Trophoblast cell (in vitro differentiated cells and primary cell): Measurements from ENCODE around the gene RPL31.

ENCODE experiments used
- DNase-seq, 2 donors: peaks; one replicate each; pipeline ENCODE4 v3.0.0-alpha.2; 2016
- H2AFZ ChIP-seq: 2 replicates; pipeline ENCODE4 v1.6.1; 2013; ENCODE audit warnings: low read length, moderate library complexity, mild to moderate bottlenecking; ENCODE audit not compliant: insufficient read depth, poor library complexity
- H2AK5ac ChIP-seq: 2 replicates; pipeline ENCODE4 v1.6.1; 2013; ENCODE audit warnings: mild to moderate bottlenecking, low read length
- H2BK120ac ChIP-seq: 2 replicates; pipeline ENCODE4 v1.6.1; 2013; ENCODE audit warnings: low read length, mild to moderate bottlenecking, moderate library complexity; ENCODE audit not compliant: insufficient read depth, poor library complexity
- H2BK12ac ChIP-seq: 2 replicates; pipeline ENCODE4 v1.6.1; 2013; ENCODE audit warnings: mild to moderate bottlenecking, low read length, moderate library complexity
- H2BK5ac ChIP-seq: 2 replicates; pipeline ENCODE4 v1.6.1; 2013; ENCODE audit warnings: low read length, low read depth, moderate library complexity, mild to moderate bottlenecking; ENCODE audit not compliant: poor library complexity
- H3K14ac ChIP-seq: 2 replicates; pipeline ENCODE4 v1.6.1; 2013; ENCODE audit warnings: mild to moderate bottlenecking, low read length
- H3K18ac ChIP-seq: 2 replicates; pipeline ENCODE4 v1.6.1; 2013; ENCODE audit warnings: mild to moderate bottlenecking, low read length
- H3K23ac ChIP-seq: 2 replicates; pipeline ENCODE4 v1.6.1; 2013; ENCODE audit warnings: low read length
- H3K27ac ChIP-seq: 2 replicates; pipeline ENCODE4 v1.5.1; 2013; ENCODE audit warnings: low read depth, mild to moderate bottlenecking, inconsistent platforms, low read length, moderate library complexity
- H3K27me3 ChIP-seq: 2 replicates; pipeline ENCODE4 v1.6.1; 2013; ENCODE audit warnings: inconsistent platforms, mild to moderate bottlenecking, low read length, moderate library complexity; ENCODE audit not compliant: insufficient read depth
- H3K36me3 ChIP-seq, 2 experiments: 1 replicate in 1 of 2; 2 replicates in 1 of 2; pipeline ENCODE4 v1.6.1; 2013; ENCODE audit warnings: low read length in 2 of 2, mild to moderate bottlenecking in 2 of 2, moderate library complexity in 1 of 2; ENCODE audit not compliant: insufficient read depth in 2 of 2, control insufficient read depth in 1 of 2
- H3K4ac ChIP-seq: 2 replicates; pipeline ENCODE4 v1.6.1; 2013; ENCODE audit warnings: low read depth, mild to moderate bottlenecking, low read length, moderate library complexity
- H3K4me1 ChIP-seq, 2 experiments: 1 replicate in 1 of 2; 2 replicates in 1 of 2; pipeline ENCODE4 v1.6.1; 2013; ENCODE audit warnings: low read length in 2 of 2, mild to moderate bottlenecking in 2 of 2, moderate library complexity in 1 of 2; ENCODE audit not compliant: insufficient read depth in 2 of 2, control insufficient read depth in 1 of 2
- H3K4me2 ChIP-seq: 2 replicates; pipeline ENCODE4 v1.6.1; 2013; ENCODE audit warnings: inconsistent platforms, mild to moderate bottlenecking, low read length, moderate library complexity
- H3K4me3 ChIP-seq: 2 replicates; pipeline ENCODE4 v1.5.1; 2013; ENCODE audit warnings: mild to moderate bottlenecking, low read depth, low read length, inconsistent platforms
- H3K79me1 ChIP-seq: one replicate; pipeline ENCODE4 v1.6.1; 2013; ENCODE audit warnings: low read length
- H3K79me2 ChIP-seq: 2 replicates; pipeline ENCODE4 v1.6.1; 2013; ENCODE audit warnings: low read length, mild to moderate bottlenecking; ENCODE audit not compliant: control insufficient read depth, insufficient read depth, poor library complexity
- H3K9ac ChIP-seq: 2 replicates; pipeline ENCODE4 v1.6.1; 2013; ENCODE audit warnings: mild to moderate bottlenecking, low read length
- H3K9me3 ChIP-seq: 2 replicates; pipeline ENCODE4 v1.6.1; 2013; ENCODE audit warnings: low read depth, mild to moderate bottlenecking, control low read depth, inconsistent platforms, low read length; ENCODE audit not compliant: insufficient read depth
- H4K12ac ChIP-seq: 2 replicates; pipeline ENCODE4 v1.6.1; 2013; ENCODE audit warnings: low read depth, mild to moderate bottlenecking, low read length, moderate library complexity
- H4K8ac ChIP-seq: 2 replicates; pipeline ENCODE4 v1.6.1; 2013; ENCODE audit warnings: low read depth, mild to moderate bottlenecking, low read length, moderate library complexity
- H4K91ac ChIP-seq: one replicate; pipeline ENCODE4 v1.6.1; 2013; ENCODE audit warnings: low read depth, mild to moderate bottlenecking, low read length, moderate library complexity
- WGBS: extraction: QIAGEN DNeasy Blood & Tissue Kit; methylation state at CpG from one replicate; pipeline ENCODE4 v1.1.7; 2013; ENCODE audit warnings: missing lambda C conversion rate; ENCODE audit not compliant: insufficient read length, insufficient coverage; ENCODE audit errors: extremely low coverage; 5-methylcytosine and 5-hydroxymethylcytosine counted together

The RPL31 gene

DNA sequence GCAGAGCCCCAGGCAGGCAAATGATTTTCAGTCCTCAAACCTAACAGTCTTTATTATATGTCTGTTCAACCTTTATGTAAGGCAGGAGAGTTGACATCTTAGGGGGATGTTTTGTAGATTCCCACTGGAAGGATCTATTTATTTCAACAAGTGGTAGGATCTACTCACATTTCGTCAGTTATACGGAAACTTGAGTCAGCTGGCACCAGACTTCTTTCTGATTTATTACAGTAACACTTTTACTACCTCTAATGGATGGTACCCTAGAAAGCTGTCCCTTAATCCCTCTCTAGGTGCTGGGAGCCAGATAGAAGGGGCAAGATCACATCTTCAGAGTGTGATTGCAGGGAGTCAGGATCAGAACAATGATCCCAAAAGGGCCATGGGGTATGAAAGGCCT lies 2.1 kb upstream of the RPL31 start:
- peaks cover 11% of the 10 kb centered on the region for H3K79me1 ChIP-seq
- no CpG with 5 or more reads among the region's 2 CpGs for WGBS
- no peak overlapping the region for H3K23ac ChIP-seq
- no peak overlapping the region for H2AFZ ChIP-seq
- H3K27me3 ChIP-seq = no peaks in the 10 kb centered on the region
- no peak overlapping the region for H3K4me2 ChIP-seq
- peaks cover 8 to 17% of the 10 kb centered on the region in 2 experiments for H3K36me3 ChIP-seq
- no peak overlapping the region for H2AK5ac ChIP-seq
- no peak overlapping the region for H3K9ac ChIP-seq
- H3K4me3 ChIP-seq = no peak overlapping the region
- no peak overlapping the region for H3K27ac ChIP-seq
- no peak overlapping the region for H2BK5ac ChIP-seq
- H2BK120ac ChIP-seq = no peak overlapping the region
- peaks cover 3% of the 10 kb centered on the region for H3K9me3 ChIP-seq
- no peak overlapping the region for H4K8ac ChIP-seq
- H3K4ac ChIP-seq = no peak overlapping the region
- no peak overlapping the region for H2BK12ac ChIP-seq
- peaks cover 15% of the 10 kb centered on the region for H3K79me2 ChIP-seq
- H3K14ac ChIP-seq = no peak overlapping the region
- peaks cover 3 to 13% of the 10 kb centered on the region in 2 experiments for H3K4me1 ChIP-seq
- no peak overlapping the region for H3K18ac ChIP-seq
- no peak for DNase-seq
- no peak overlapping the region for H4K12ac ChIP-seq
- no peak overlapping the region for H4K91ac ChIP-seq

DNA sequence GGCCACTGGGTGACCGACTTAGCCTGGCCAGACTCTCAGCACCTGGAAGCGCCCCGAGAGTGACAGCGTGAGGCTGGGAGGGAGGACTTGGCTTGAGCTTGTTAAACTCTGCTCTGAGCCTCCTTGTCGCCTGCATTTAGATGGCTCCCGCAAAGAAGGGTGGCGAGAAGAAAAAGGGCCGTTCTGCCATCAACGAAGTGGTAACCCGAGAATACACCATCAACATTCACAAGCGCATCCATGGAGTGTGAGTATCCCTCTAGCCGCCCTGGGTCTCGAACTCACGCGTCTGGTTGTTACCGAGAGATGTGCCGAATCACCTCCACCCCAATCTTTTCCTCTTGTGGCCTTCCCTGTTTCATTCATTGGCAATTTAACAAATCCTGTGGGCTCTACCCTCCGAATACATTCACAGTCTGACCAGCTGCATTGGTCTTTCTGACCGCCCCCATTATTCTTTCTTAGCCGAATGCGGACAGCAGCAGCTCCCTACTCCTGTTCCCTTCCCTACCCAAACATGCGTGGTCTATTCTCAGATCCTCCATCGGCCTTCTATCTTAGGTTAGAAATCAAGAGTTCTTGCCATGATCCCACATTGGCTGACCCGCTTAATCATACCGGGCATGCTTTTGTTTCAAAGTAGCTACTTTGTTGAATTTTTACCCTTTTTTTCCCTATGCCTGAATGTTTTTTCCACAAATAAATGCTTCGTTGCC lies 631 bp downstream of the RPL31 start:
- Histone ChIP-seq H4K8ac (peak overlapping the region; percentile 82), H2BK5ac (peak overlapping the region; percentile 63), H3K4me2 (peak overlapping the region; percentile 73), H2AK5ac (peak overlapping the region; percentile 86), H3K4ac (peak overlapping the region; percentile 90), H3K9ac (peak overlapping the region; percentile 96), H3K79me2 (peaks cover 15% of the 10 kb centered on the region), H3K18ac (peak overlapping the region; percentile 43), H2BK12ac (no peak overlapping the region), H3K4me1 (peaks cover 3 to 8% of the 10 kb centered on the region in 2 experiments), H2BK120ac (peak overlapping the region; percentile 24), H2AFZ (peak overlapping the region; percentile 50), H3K4me3 (peak overlapping the region; percentile 92), H3K9me3 (peaks cover 3% of the 10 kb centered on the region), H3K27ac (peak overlapping the region; percentile 61), H3K27me3 (no peaks in the 10 kb centered on the region), H3K14ac (peak overlapping the region; percentile 92), H3K36me3 (peaks cover 16 to 33% of the 10 kb centered on the region in 2 experiments), H3K79me1 (peaks cover 11% of the 10 kb centered on the region), H4K91ac (peak overlapping the region; percentile 86), H4K12ac (peak overlapping the region; percentile 63), H3K23ac (no peak overlapping the region)
- peak in 1 of 2 donors; percentile 20 for DNase-seq
- WGBS = no CpG with 5 or more reads among the region's 26 CpGs

GRCh38 chr2:101003278-101003775 lies 1.2 kb downstream of the RPL31 start:
- H4K12ac ChIP-seq = no peak overlapping the region
- H3K4me2 ChIP-seq = peak overlapping the region; percentile 73
- no peak overlapping the region for H4K91ac ChIP-seq
- DNase-seq = no peak
- peaks cover 20 to 37% of the 10 kb centered on the region in 2 experiments for H3K36me3 ChIP-seq
- WGBS = no CpG with 5 or more reads among the region's 12 CpGs
- no peak overlapping the region for H3K27ac ChIP-seq
- peaks cover 3% of the 10 kb centered on the region for H3K9me3 ChIP-seq
- H3K79me1 ChIP-seq = peaks cover 11% of the 10 kb centered on the region
- H2AK5ac ChIP-seq = no peak overlapping the region
- H2BK12ac ChIP-seq = no peak overlapping the region
- H3K79me2 ChIP-seq = peaks cover 15% of the 10 kb centered on the region
- H3K4ac ChIP-seq = peak overlapping the region; percentile 38
- H4K8ac ChIP-seq = no peak overlapping the region
- H3K18ac ChIP-seq = no peak overlapping the region
- no peak overlapping the region for H3K9ac ChIP-seq
- H2BK5ac ChIP-seq = no peak overlapping the region
- H3K4me1 ChIP-seq = peaks cover 3 to 8% of the 10 kb centered on the region in 2 experiments
- peak overlapping the region; percentile 65 for H3K4me3 ChIP-seq
- H2BK120ac ChIP-seq = no peak overlapping the region
- H2AFZ ChIP-seq = no peak overlapping the region
- no peak overlapping the region for H3K14ac ChIP-seq
- H3K23ac ChIP-seq = no peak overlapping the region
- no peaks in the 10 kb centered on the region for H3K27me3 ChIP-seq

DNA sequence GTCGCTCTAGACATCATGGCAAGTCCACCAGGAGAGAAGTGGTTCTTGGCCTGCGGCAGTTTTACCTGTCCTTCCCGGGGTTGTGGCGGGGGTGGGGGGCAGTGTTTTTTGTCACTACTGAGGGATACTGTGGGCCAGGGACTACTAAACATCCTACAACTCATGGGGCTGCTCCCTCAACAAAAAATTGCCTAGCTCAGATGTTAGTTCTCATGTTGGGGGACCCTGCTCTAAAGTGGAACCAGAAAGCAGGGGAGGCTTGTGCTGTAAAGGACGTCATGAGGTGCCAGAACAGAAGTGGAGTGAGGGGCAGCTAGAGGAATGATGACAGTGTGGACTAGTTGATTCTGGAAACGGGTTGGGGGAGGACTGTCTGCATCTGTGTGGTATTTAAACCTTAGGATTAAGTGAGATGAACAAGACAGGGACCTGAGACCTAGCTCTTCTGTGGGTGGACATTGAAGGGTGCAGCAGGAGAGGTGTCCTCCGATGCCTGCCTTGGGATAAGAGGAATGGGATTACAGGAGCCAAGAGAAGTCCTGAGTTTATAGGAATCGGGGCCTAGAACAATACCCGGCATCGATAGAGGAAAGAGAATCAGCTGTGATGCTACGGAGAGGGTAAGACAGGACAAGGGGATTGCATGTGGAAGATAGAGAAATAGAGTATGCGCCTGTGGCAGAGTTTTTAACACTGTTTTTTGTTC lies 2.7 kb downstream of the RPL31 start:
- no CpG with 5 or more reads among the region's 12 CpGs for WGBS
- no peak for DNase-seq
- Histone ChIP-seq H3K4me1 (peaks cover 3 to 8% of the 10 kb centered on the region in 2 experiments), H2AFZ (no peak overlapping the region), H3K36me3 (peaks cover 21 to 41% of the 10 kb centered on the region in 2 experiments), H3K4me2 (no peak overlapping the region), H3K14ac (no peak overlapping the region), H3K4me3 (no peak overlapping the region), H3K27ac (no peak overlapping the region), H3K4ac (peak overlapping the region; percentile 51), H2BK12ac (no peak overlapping the region), H2BK5ac (no peak overlapping the region), H4K91ac (no peak overlapping the region), H3K23ac (no peak overlapping the region), H2AK5ac (no peak overlapping the region), H3K79me2 (peaks cover 15% of the 10 kb centered on the region), H4K12ac (no peak overlapping the region), H3K27me3 (no peaks in the 10 kb centered on the region), H3K9me3 (peaks cover 3% of the 10 kb centered on the region), H3K9ac (no peak overlapping the region), H3K18ac (peak overlapping the region; percentile 63), H2BK120ac (no peak overlapping the region), H3K79me1 (peaks cover 11% of the 10 kb centered on the region), H4K8ac (no peak overlapping the region)
